Neural cell (in vitro differentiated cells): ENCODE data around the gene KCNK2. TPM values are rescaled to one million over a fixed set of nuclear protein-coding genes. Genes with fewer than 3 reads are reported as not detected.

ENCODE experiments used
- H2AFZ ChIP-seq: fragments of 200-600, 300-800 bp; sonication (generic), shearing (Covaris generic); 2 replicates; pipeline ENCODE4 v1.6.0; 2014; ENCODE audit warnings: low read depth, mild to moderate bottlenecking, antibody characterized with exemption, low read length, moderate library complexity
- H3F3A ChIP-seq: fragments of 200-600 bp; shearing (Covaris generic); 2 replicates; pipeline ENCODE4 v1.6.1; 2016; ENCODE audit warnings: mild to moderate bottlenecking, moderate library complexity, mixed read lengths, antibody characterized with exemption, low read length; ENCODE audit not compliant: insufficient read depth, poor library complexity, severe bottlenecking
- H3K27ac ChIP-seq: fragments of 200-600, 300-800 bp; sonication (generic), shearing (Covaris generic); 2 replicates; pipeline ENCODE4 v1.5.1; 2014; ENCODE audit warnings: mild to moderate bottlenecking, low read length, moderate library complexity
- H3K27me3 ChIP-seq: fragments of 300-800, 200-600 bp; sonication (generic), shearing (Covaris generic); 2 replicates; pipeline ENCODE4 v1.6.0; 2014; ENCODE audit warnings: mild to moderate bottlenecking, low read depth, low read length, moderate library complexity; ENCODE audit not compliant: insufficient read depth
- H3K36me3 ChIP-seq: fragments of 300-800, 200-600 bp; sonication (generic), shearing (Covaris generic); 2 replicates; pipeline ENCODE4 v1.5.1; 2014; ENCODE audit warnings: mild to moderate bottlenecking, antibody characterized with exemption, low read length, moderate library complexity; ENCODE audit not compliant: insufficient read depth
- H3K4me2 ChIP-seq: fragments of 300-800, 200-600 bp; sonication (generic), shearing (Covaris generic); 2 replicates; pipeline ENCODE4 v1.6.0; 2014; ENCODE audit warnings: mild to moderate bottlenecking, low read length
- H3K4me3 ChIP-seq: fragments of 300-800, 200-600 bp; sonication (generic), shearing (Covaris generic); 2 replicates; pipeline ENCODE4 v1.5.1; 2014; ENCODE audit warnings: mild to moderate bottlenecking, low read length, moderate library complexity
- H3K79me2 ChIP-seq: fragments of 200-600 bp; shearing (Covaris generic); replicated peaks from 2 replicates; pipeline ENCODE4 v1.6.0; 2014; ENCODE audit warnings: mild to moderate bottlenecking, low read length, moderate library complexity; ENCODE audit not compliant: insufficient read depth
- H3K9ac ChIP-seq: fragments of 300-800, 200-600 bp; sonication (generic), shearing (Covaris generic); 2 replicates; pipeline ENCODE4 v1.6.1; 2016; ENCODE audit warnings: mild to moderate bottlenecking, low read length, mixed read lengths
- H3K9me2 ChIP-seq: fragments of 200-600 bp; shearing (Covaris generic); 2 replicates; pipeline ENCODE4 v1.6.1; 2016; ENCODE audit warnings: mild to moderate bottlenecking, low read length, mixed read lengths; ENCODE audit not compliant: insufficient read depth
- H3K9me3 ChIP-seq: fragments of 200-600, 300-800 bp; sonication (generic), shearing (Covaris generic); 2 replicates; pipeline ENCODE4 v1.6.1; 2016; ENCODE audit warnings: mild to moderate bottlenecking, mixed run types, low read length, moderate library complexity, mixed read lengths
- H4K20me1 ChIP-seq: fragments of 200-600 bp; shearing (Covaris generic); 2 replicates; pipeline ENCODE4 v1.6.1; 2016; ENCODE audit warnings: mild to moderate bottlenecking, mixed run types; ENCODE audit not compliant: insufficient read depth
- EP300 ChIP-seq: fragments of 450-650 bp; conservative IDR thresholded peaks from 2 replicates; pipeline ENCODE4 v1.6.1; 2014; ENCODE audit warnings: antibody characterized with exemption, mild to moderate bottlenecking, moderate library complexity; ENCODE audit not compliant: poor library complexity, severe bottlenecking
- EZH2 ChIP-seq: fragments of 200-600, 300-800 bp; shearing (Covaris generic), sonication (generic); IDR thresholded peaks from 2 replicates; pipeline ENCODE4 v1.6.1; 2014; ENCODE audit warnings: antibody characterized with exemption, low read length, borderline replicate concordance, mild to moderate bottlenecking; ENCODE audit not compliant: insufficient read depth, poor library complexity, severe bottlenecking
- MXI1 ChIP-seq: fragments of 450-650 bp; conservative IDR thresholded peaks from 2 replicates; pipeline ENCODE4 v1.6.1; 2014; ENCODE audit warnings: antibody characterized with exemption, mild to moderate bottlenecking; ENCODE audit not compliant: poor library complexity, severe bottlenecking
- POLR2AphosphoS5 ChIP-seq: IDR thresholded peaks from 2 replicates; pipeline ENCODE4 v1.6.1; 2012
- RAD21 ChIP-seq: fragments of 450-650 bp; conservative IDR thresholded peaks from 2 replicates; pipeline ENCODE4 v1.6.1; 2014; ENCODE audit warnings: antibody characterized with exemption, mild to moderate bottlenecking, moderate library complexity
- SMC3 ChIP-seq: fragments of 450-650 bp; conservative IDR thresholded peaks from 2 replicates; pipeline ENCODE4 v1.6.1; 2014; ENCODE audit warnings: antibody characterized with exemption, mild to moderate bottlenecking, moderate library complexity; ENCODE audit not compliant: poor library complexity
- TAF1 ChIP-seq: IDR thresholded peaks from 2 replicates; pipeline ENCODE4 v1.6.1; 2012; ENCODE audit warnings: low read depth
- polyA plus RNA-seq: library from polyadenylated mRNA; depleted of rRNA; stranded (reverse); fragments of >200 nt; gene quantifications from 2 replicates; pipeline ENCODE4 v1.2.3, GENCODE V29; 2014
- TF ChIP-seq, protein P1 (sequence below): fragments of 450-650 bp; IDR thresholded peaks from 2 replicates; pipeline ENCODE4 v1.5.1; 2014; ENCODE audit warnings: antibody characterized with exemption, mild to moderate bottlenecking, moderate library complexity; ENCODE audit not compliant: poor library complexity, severe bottlenecking
- TF ChIP-seq, protein P2 (sequence below): IDR thresholded peaks from 2 replicates; pipeline ENCODE4 v1.6.1; 2012; ENCODE audit warnings: borderline replicate concordance

The KCNK2 gene
- polyA plus RNA-seq, 1 donor from 2014 or later: 6.8 TPM

DNA sequence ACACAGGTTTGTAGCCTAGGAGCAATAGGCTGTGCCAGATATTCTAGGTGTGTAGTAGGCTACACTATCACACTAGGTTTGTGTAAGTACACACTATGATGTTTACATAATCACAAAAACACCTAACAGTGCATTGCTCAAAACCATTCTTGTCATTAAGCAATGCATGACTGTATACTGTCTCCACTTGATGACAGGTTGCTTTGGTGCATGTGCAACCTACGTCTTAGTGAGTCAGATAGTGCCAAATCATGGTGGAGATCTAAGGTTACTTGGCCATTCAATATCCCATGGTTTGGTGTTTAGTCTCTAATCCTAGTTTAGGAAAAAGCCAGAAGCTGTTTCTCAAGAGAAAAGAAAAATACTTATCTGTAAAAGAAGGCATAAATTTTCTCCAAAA is 181.1 kb downstream of the KCNK2 start:
- no peaks in the 10 kb centered on the region for H4K20me1 ChIP-seq
- no peak for TF ChIP-seq MXI1
- TF ChIP-seq, protein P1, sequence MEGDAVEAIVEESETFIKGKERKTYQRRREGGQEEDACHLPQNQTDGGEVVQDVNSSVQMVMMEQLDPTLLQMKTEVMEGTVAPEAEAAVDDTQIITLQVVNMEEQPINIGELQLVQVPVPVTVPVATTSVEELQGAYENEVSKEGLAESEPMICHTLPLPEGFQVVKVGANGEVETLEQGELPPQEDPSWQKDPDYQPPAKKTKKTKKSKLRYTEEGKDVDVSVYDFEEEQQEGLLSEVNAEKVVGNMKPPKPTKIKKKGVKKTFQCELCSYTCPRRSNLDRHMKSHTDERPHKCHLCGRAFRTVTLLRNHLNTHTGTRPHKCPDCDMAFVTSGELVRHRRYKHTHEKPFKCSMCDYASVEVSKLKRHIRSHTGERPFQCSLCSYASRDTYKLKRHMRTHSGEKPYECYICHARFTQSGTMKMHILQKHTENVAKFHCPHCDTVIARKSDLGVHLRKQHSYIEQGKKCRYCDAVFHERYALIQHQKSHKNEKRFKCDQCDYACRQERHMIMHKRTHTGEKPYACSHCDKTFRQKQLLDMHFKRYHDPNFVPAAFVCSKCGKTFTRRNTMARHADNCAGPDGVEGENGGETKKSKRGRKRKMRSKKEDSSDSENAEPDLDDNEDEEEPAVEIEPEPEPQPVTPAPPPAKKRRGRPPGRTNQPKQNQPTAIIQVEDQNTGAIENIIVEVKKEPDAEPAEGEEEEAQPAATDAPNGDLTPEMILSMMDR: no peak
- no peak for TF ChIP-seq RAD21
- TF ChIP-seq POLR2AphosphoS5: no peak
- TF ChIP-seq EP300: no peak
- TF ChIP-seq EZH2: no peak
- no peak for TF ChIP-seq TAF1
- TF ChIP-seq, protein P2, sequence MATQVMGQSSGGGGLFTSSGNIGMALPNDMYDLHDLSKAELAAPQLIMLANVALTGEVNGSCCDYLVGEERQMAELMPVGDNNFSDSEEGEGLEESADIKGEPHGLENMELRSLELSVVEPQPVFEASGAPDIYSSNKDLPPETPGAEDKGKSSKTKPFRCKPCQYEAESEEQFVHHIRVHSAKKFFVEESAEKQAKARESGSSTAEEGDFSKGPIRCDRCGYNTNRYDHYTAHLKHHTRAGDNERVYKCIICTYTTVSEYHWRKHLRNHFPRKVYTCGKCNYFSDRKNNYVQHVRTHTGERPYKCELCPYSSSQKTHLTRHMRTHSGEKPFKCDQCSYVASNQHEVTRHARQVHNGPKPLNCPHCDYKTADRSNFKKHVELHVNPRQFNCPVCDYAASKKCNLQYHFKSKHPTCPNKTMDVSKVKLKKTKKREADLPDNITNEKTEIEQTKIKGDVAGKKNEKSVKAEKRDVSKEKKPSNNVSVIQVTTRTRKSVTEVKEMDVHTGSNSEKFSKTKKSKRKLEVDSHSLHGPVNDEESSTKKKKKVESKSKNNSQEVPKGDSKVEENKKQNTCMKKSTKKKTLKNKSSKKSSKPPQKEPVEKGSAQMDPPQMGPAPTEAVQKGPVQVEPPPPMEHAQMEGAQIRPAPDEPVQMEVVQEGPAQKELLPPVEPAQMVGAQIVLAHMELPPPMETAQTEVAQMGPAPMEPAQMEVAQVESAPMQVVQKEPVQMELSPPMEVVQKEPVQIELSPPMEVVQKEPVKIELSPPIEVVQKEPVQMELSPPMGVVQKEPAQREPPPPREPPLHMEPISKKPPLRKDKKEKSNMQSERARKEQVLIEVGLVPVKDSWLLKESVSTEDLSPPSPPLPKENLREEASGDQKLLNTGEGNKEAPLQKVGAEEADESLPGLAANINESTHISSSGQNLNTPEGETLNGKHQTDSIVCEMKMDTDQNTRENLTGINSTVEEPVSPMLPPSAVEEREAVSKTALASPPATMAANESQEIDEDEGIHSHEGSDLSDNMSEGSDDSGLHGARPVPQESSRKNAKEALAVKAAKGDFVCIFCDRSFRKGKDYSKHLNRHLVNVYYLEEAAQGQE: no peak
- no peak for TF ChIP-seq SMC3
- H3K9me2 ChIP-seq: no peaks in the 10 kb centered on the region
- no peak overlapping the region for H2AFZ ChIP-seq
- no peak overlapping the region for H3K9ac ChIP-seq
- no peaks in the 10 kb centered on the region for H3K79me2 ChIP-seq
- no peaks in the 10 kb centered on the region for H3K27me3 ChIP-seq
- H3K36me3 ChIP-seq: no peaks in the 10 kb centered on the region
- no peak overlapping the region for H3K4me3 ChIP-seq
- H3K27ac ChIP-seq: no peak overlapping the region
- H3K4me2 ChIP-seq: no peak overlapping the region
- H3F3A ChIP-seq: no peaks in the 10 kb centered on the region
- H3K9me3 ChIP-seq: no peaks in the 10 kb centered on the region

DNA sequence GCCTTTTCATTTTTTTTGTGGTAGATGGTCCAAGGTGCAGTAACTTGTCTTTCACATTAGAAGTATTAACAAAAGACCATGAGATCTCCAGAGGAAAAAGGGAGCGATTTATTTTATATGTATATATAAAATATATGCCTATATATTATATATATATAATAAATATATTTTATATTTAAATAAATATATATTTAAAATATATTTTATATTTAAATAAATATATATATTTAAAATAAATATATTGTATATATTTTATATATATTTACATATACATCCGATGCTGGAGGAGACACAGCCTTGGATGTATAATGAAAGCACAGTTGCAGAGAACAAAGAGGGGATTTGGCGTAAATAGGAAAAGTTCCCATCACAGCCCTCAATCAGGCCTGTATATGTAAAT is 182.1 kb downstream of the KCNK2 start:
- Histone ChIP-seq H3K9me3 (no peaks in the 10 kb centered on the region), H3K36me3 (no peaks in the 10 kb centered on the region), H2AFZ (no peak overlapping the region), H3K9ac (no peak overlapping the region), H3K4me2 (no peak overlapping the region), H3K4me3 (no peak overlapping the region), H3K79me2 (no peaks in the 10 kb centered on the region), H4K20me1 (no peaks in the 10 kb centered on the region), H3F3A (no peaks in the 10 kb centered on the region), H3K27me3 (no peaks in the 10 kb centered on the region), H3K27ac (no peak overlapping the region), H3K9me2 (no peaks in the 10 kb centered on the region)
- TF ChIP-seq SMC3 (no peak), TAF1 (no peak), POLR2AphosphoS5 (no peak), EZH2 (no peak), RAD21 (no peak), EP300 (no peak), MXI1 (no peak)
- TF ChIP-seq, protein P2: no peak
- TF ChIP-seq, protein P1: no peak
